Measurements from ENCODE around the gene CSNK2A1.

CSNK2A1 gene

GRCh38 chr20:564192-564591, 20.6 kb upstream of the CSNK2A1 start:
- DNase-seq (ENCODE audit: low read depth in 2 of 2): no peak

- DNase-seq (ENCODE audit: low read depth in 2 of 2): no peak
Measured at GRCh38 chr20:563187-563586, 19.6 kb upstream of the CSNK2A1 start.

GRCh38 chr20:562232-562897, 18.8 kb upstream of the CSNK2A1 start:
- DNase-seq (ENCODE audit: low read depth in 2 of 2): no peak

GRCh38 chr20:561437-562231, 18.0 kb upstream of the CSNK2A1 start:
- DNase-seq (ENCODE audit: low read depth in 2 of 2): no peak

GRCh38 chr20:560680-561079, 17.1 kb upstream of the CSNK2A1 start:
- no peak for DNase-seq (ENCODE audit: low read depth in 2 of 2)

GRCh38 chr20:558117-558516, 14.5 kb upstream of the CSNK2A1 start:
- no peak for DNase-seq (ENCODE audit: low read depth in 2 of 2)

GRCh38 chr20:556984-557383, 13.4 kb upstream of the CSNK2A1 start:
- no peak for DNase-seq (ENCODE audit: low read depth in 2 of 2)

- no peak for DNase-seq (ENCODE audit: low read depth in 2 of 2)
Measured at GRCh38 chr20:555976-556385, 12.4 kb upstream of the CSNK2A1 start.

GRCh38 chr20:550611-551010, 7.0 kb upstream of the CSNK2A1 start:
- no peak for DNase-seq (ENCODE audit: low read depth in 2 of 2)

- no peak for DNase-seq (ENCODE audit: low read depth in 2 of 2)
Measured at GRCh38 chr20:549722-550496, 6.3 kb upstream of the CSNK2A1 start.

- DNase-seq (ENCODE audit: low read depth in 2 of 2): no peak
Measured at GRCh38 chr20:548906-549305, 5.3 kb upstream of the CSNK2A1 start.

GRCh38 chr20:547394-547793, 3.8 kb upstream of the CSNK2A1 start:
- no peak for DNase-seq (ENCODE audit: low read depth in 2 of 2)

- no peak for DNase-seq (ENCODE audit: low read depth in 2 of 2)
Measured at GRCh38 chr20:546353-546752, 2.8 kb upstream of the CSNK2A1 start.

- no peak for DNase-seq (ENCODE audit: low read depth in 2 of 2)
Measured at GRCh38 chr20:544153-544725, 649 bp upstream of the CSNK2A1 start.

- DNase-seq (ENCODE audit: low read depth in 2 of 2): no peak
Measured at GRCh38 chr20:542777-543368, 717 bp downstream of the CSNK2A1 start.

GRCh38 chr20:540391-541201, 3.0 kb downstream of the CSNK2A1 start:
- DNase-seq (ENCODE audit: low read depth in 2 of 2): no peak

- no peak for DNase-seq (ENCODE audit: low read depth in 2 of 2)
Measured at GRCh38 chr20:539848-540247, 3.7 kb downstream of the CSNK2A1 start.

GRCh38 chr20:539191-539590, 4.4 kb downstream of the CSNK2A1 start:
- no peak for DNase-seq (ENCODE audit: low read depth in 2 of 2)

GRCh38 chr20:537983-538382, 5.6 kb downstream of the CSNK2A1 start:
- no peak for DNase-seq (ENCODE audit: low read depth in 2 of 2)

GRCh38 chr20:536426-537010, 7.1 kb downstream of the CSNK2A1 start:
- no peak for DNase-seq (ENCODE audit: low read depth in 2 of 2)

GRCh38 chr20:535958-536357, 7.6 kb downstream of the CSNK2A1 start:
- DNase-seq (ENCODE audit: low read depth in 2 of 2): no peak
